GM12892 (cell line): ENCODE data around the gene EIF2S1.
A peak's percentile ranks its signal among the peaks of the same experiment; 100 is the strongest.

Source experiments
- DNase-seq: peaks from one replicate; pipeline ENCODE4 v3.0.0; 2011; ENCODE audit not compliant: insufficient read length
- FAIRE-seq: peaks from 2 replicates; lab custom pipeline; 2011; peaks lifted over from hg19 to GRCh38; lab: Jason Lieb, UNC
- POLR2A ChIP-seq: IDR thresholded peaks from 2 replicates; pipeline ENCODE4 v1.6.1; 2011; ENCODE audit warnings: low read depth, low read length, control low read depth
- POLR2AphosphoS5 ChIP-seq: IDR thresholded peaks from 2 replicates; pipeline ENCODE4 v1.6.1; 2011; ENCODE audit warnings: low read depth, low read length, control low read depth
- TAF1 ChIP-seq: IDR thresholded peaks from 2 replicates; pipeline ENCODE4 v1.6.1; 2011; ENCODE audit warnings: low read depth, mild to moderate bottlenecking, control low read depth, low read length, borderline replicate concordance

The EIF2S1 gene

GRCh38 chr14:67417633-67418032 lies 57.5 kb downstream of the EIF2S1 start:
- no peak for FAIRE-seq
- TF ChIP-seq POLR2A: no peak
- no peak for TF ChIP-seq POLR2AphosphoS5
- no peak for TF ChIP-seq TAF1
- no peak for DNase-seq

- no peak for TF ChIP-seq TAF1
- no peak for TF ChIP-seq POLR2A
- no peak for TF ChIP-seq POLR2AphosphoS5
- DNase-seq (no peak), FAIRE-seq (no peak)
Observed at GRCh38 chr14:67418401-67419191, 58.5 kb downstream of the EIF2S1 start.

GRCh38 chr14:67420102-67420739 lies 60.1 kb downstream of the EIF2S1 start:
- FAIRE-seq (no peak), DNase-seq (peak; percentile 30)
- no peak for TF ChIP-seq TAF1
- TF ChIP-seq POLR2AphosphoS5: no peak
- TF ChIP-seq POLR2A: no peak

GRCh38 chr14:67421356-67422224 lies 61.5 kb downstream of the EIF2S1 start:
- FAIRE-seq (no peak), DNase-seq (no peak)
- TF ChIP-seq TAF1: no peak
- no peak for TF ChIP-seq POLR2AphosphoS5
- TF ChIP-seq POLR2A: no peak

GRCh38 chr14:67423424-67423823 lies 63.3 kb downstream of the EIF2S1 start:
- FAIRE-seq (no peak), DNase-seq (no peak)
- TF ChIP-seq POLR2AphosphoS5 (no peak), POLR2A (no peak), TAF1 (no peak)

- TF ChIP-seq POLR2AphosphoS5 (no peak), TAF1 (no peak), POLR2A (no peak)
- DNase-seq (no peak), FAIRE-seq (no peak)
Observed at GRCh38 chr14:67424539-67424938, 64.4 kb downstream of the EIF2S1 start.

- DNase-seq (no peak), FAIRE-seq (no peak)
- no peak for TF ChIP-seq TAF1
- TF ChIP-seq POLR2A: no peak
- no peak for TF ChIP-seq POLR2AphosphoS5
Observed at GRCh38 chr14:67425608-67426007, 65.5 kb downstream of the EIF2S1 start.

GRCh38 chr14:67426161-67426560 lies 66.0 kb downstream of the EIF2S1 start:
- TF ChIP-seq TAF1 (no peak), POLR2AphosphoS5 (no peak), POLR2A (no peak)
- FAIRE-seq (no peak), DNase-seq (no peak)

- TF ChIP-seq POLR2AphosphoS5: no peak
- no peak for TF ChIP-seq TAF1
- TF ChIP-seq POLR2A: no peak
- FAIRE-seq: peak; percentile 84
- peak; percentile 77 for DNase-seq
Observed at GRCh38 chr14:67426983-67427606, 67.0 kb downstream of the EIF2S1 start.

GRCh38 chr14:67428501-67429031 lies 68.4 kb downstream of the EIF2S1 start:
- TF ChIP-seq POLR2AphosphoS5 (no peak), POLR2A (no peak), TAF1 (no peak)
- no peak for DNase-seq
- no peak for FAIRE-seq

- DNase-seq: no peak
- no peak for FAIRE-seq
Observed at GRCh38 chr14:67429510-67430205, 69.5 kb downstream of the EIF2S1 start.

More at GRCh38 chr14:67429510-67430205, 69.5 kb downstream of the EIF2S1 start:
- TF ChIP-seq POLR2A (no peak), POLR2AphosphoS5 (no peak), TAF1 (no peak)
